Suprapubic skin (tissue), 4 donors: ENCODE data around the gene ADAMTS10.

Source experiments
- POLR2A ChIP-seq, 2 donors: fragments of 450-650 bp; IDR thresholded peaks; one replicate each; pipeline ENCODE4 v1.6.1; 2017; ENCODE audit warnings: antibody characterized with exemption in 2 of 2, mild to moderate bottlenecking in 2 of 2, moderate library complexity in 2 of 2
- POLR2AphosphoS5 ChIP-seq, 3 donors: sonication (generic); formaldehyde crosslinking; IDR thresholded peaks; one replicate each; pipeline ENCODE4 v1.6.1; 2017; ENCODE audit warnings: antibody characterized with exemption in 3 of 3
- TF ChIP-seq, protein P1 (sequence below), 2 donors: fragments of 200-600 bp in 1 of 2; fragments of 450-650 bp in 1 of 2; sonication (generic) in 1 of 2; IDR thresholded peaks; one replicate each; pipeline ENCODE4 v1.5.1; 2016 to 2019; ENCODE audit warnings: antibody characterized with exemption in 2 of 2, mild to moderate bottlenecking in 1 of 2, moderate library complexity in 1 of 2

DNA sequence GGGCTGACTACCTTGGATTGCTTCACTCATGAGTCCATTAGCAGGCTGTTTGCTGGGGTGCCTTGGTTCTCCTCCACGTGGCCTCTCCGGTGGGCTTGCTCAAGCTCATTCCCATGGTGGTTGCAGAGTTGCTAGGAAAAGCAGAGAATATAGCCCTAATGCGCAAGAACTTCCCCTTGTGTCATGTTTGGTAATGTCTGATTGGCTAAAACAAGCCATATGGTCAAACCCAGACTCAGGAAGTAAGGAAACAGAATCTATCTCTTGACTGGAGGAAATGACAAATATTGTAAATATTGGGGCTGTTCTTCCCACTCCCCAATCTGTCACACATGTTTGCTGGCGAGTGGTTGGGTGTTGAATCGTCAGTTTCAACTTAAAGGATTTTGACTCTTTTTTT lies 32.0 kb upstream of the ADAMTS10 start:
- TF ChIP-seq, protein P1, sequence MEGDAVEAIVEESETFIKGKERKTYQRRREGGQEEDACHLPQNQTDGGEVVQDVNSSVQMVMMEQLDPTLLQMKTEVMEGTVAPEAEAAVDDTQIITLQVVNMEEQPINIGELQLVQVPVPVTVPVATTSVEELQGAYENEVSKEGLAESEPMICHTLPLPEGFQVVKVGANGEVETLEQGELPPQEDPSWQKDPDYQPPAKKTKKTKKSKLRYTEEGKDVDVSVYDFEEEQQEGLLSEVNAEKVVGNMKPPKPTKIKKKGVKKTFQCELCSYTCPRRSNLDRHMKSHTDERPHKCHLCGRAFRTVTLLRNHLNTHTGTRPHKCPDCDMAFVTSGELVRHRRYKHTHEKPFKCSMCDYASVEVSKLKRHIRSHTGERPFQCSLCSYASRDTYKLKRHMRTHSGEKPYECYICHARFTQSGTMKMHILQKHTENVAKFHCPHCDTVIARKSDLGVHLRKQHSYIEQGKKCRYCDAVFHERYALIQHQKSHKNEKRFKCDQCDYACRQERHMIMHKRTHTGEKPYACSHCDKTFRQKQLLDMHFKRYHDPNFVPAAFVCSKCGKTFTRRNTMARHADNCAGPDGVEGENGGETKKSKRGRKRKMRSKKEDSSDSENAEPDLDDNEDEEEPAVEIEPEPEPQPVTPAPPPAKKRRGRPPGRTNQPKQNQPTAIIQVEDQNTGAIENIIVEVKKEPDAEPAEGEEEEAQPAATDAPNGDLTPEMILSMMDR (IDR thresholded peaks at IDR 0.05), result no peak
- TF ChIP-seq POLR2A (IDR thresholded peaks at IDR 0.05) (no peak), POLR2AphosphoS5 (IDR thresholded peaks at IDR 0.05) (no peak)
